Measurements from ENCODE around the gene SLC10A7. TPM values are rescaled to one million over a fixed set of nuclear protein-coding genes. Genes with fewer than 3 reads are reported as not detected.

Gene SLC10A7
- total and polyA plus RNA-seq, 9 of the 15 experiments (the other 6 are each of a cell fraction or from before 2014, with no cell fraction given), result 6.4 to 22.8 (median 16.1) TPM

- intact Hi-C loops (cut with micrococcal nuclease) (no loop called here), in situ Hi-C loops (cut with MboI) (no loop called here)
- TF ChIP-seq E4F1 (CRISPR knock-in tag; IDR thresholded peaks at IDR 0.05; ENCODE audit: borderline replicate concordance) (no peak), MCM5 (IDR thresholded peaks at IDR 0.05; ENCODE audit: low read depth) (no peak), ETV1 (tag; conservative IDR thresholded peaks at IDR 0.05; ENCODE audit: low read depth) (no peak), ZC3H11A (IDR thresholded peaks at IDR 0.05; ENCODE audit: low read depth, low read length) (no peak), ZEB2 (IDR thresholded peaks at IDR 0.05) (no peak), BRF2 (IDR thresholded peaks at IDR 0.05; ENCODE audit: borderline replicate concordance, insufficient read depth, insufficient read length) (no peak), SUPT5H (IDR thresholded peaks at IDR 0.05) (no peak), ATF2 (CRISPR knock-in tag; IDR thresholded peaks at IDR 0.05) (no peak), ZFP36 (IDR thresholded peaks at IDR 0.05; ENCODE audit: low read depth, low read length, partially characterized antibody) (no peak), ZNF436 (CRISPR knock-in tag; IDR thresholded peaks at IDR 0.05) (no peak), XRCC4 (IDR thresholded peaks at IDR 0.05; ENCODE audit: extremely low read depth, insufficient read depth, insufficient read length) (no peak), JUN (IDR thresholded peaks at IDR 0.05; ENCODE audit: borderline replicate concordance, low read depth, low read length) (no peak), JUN (CRISPR knock-in tag; IDR thresholded peaks at IDR 0.05; ENCODE audit: borderline replicate concordance) (no peak)
- ChIA-PET CTCF (ENCODE audit: low intra/inter-chr PET ratio) (no interaction called here), POLR2A (no interaction called here)
- no peak overlapping the region for H2AFZ ChIP-seq (ENCODE audit: low read depth, low read length)
- no peak overlapping the region for H3K4me3 ChIP-seq
- no peak overlapping the region for H3K9ac ChIP-seq (ENCODE audit: insufficient read depth in 1 of 2, low read depth in 2 of 2, low read length in 2 of 2)
- H3K9me3 ChIP-seq (replicated peaks; ENCODE audit: control insufficient read depth, insufficient read depth, low read depth, low read length), result no peaks in the 10 kb centered on the region
- 8% methylated on average over 1 of the region's 1 CpG for WGBS (ENCODE audit: insufficient coverage, low coverage, missing lambda C conversion rate)
- H3K9me1 ChIP-seq (ENCODE audit: control insufficient read depth, insufficient read depth, low read length), result no peaks in the 10 kb centered on the region
- H3K4me1 ChIP-seq (replicated peaks in 1 of 2; ENCODE audit: control insufficient read depth in 2 of 2, insufficient read depth in 2 of 2, low read length in 2 of 2), result no peaks in the 10 kb centered on the region
- no peaks in the 10 kb centered on the region for H3K27me3 ChIP-seq (ENCODE audit: control insufficient read depth in 2 of 2, insufficient read depth in 2 of 2, low read length in 2 of 2)
- FAIRE-seq (no peak), ATAC-seq (no peak), DNase-seq (ENCODE audit: extremely low read depth in 1 of 4, low spot score in 3 of 4) (no peak)
- no peaks in the 10 kb centered on the region for H3K79me2 ChIP-seq (ENCODE audit: control insufficient read depth, insufficient read depth, low read length)
- no TSS peak for BruUV-seq (replicated peaks)
- H3K27ac ChIP-seq (ENCODE audit: extremely low read depth, low read depth, low read length), result no peak overlapping the region
- H3K36me3 ChIP-seq (ENCODE audit: control insufficient read depth, insufficient read depth, low read length), result no peaks in the 10 kb centered on the region
- no peak overlapping the region for H3K4me2 ChIP-seq (ENCODE audit: insufficient read depth, low read length)
- no peaks in the 10 kb centered on the region for H4K20me1 ChIP-seq (replicated peaks; ENCODE audit: control insufficient read depth, insufficient read depth, low read length)
Measured at GRCh38 chr4:146458594-146458993, 63.1 kb downstream of the SLC10A7 start.

Data from K562 (cell line).